ENCODE data around the gene ST6GALNAC3. TPM values are rescaled to one million over a fixed set of nuclear protein-coding genes. Genes with fewer than 3 reads are reported as not detected.

The ST6GALNAC3 gene
- total RNA-seq, 1 donor from 2014 or later = 4.7 TPM

- Mint-ChIP-seq H3K4me1 (ENCODE audit: low read depth) (no peaks in the 10 kb centered on the region), H3K27ac (ENCODE audit: unreplicated experiment) (no peak overlapping the region), H3K4me3 (ENCODE audit: unreplicated experiment) (no peak overlapping the region), H3K36me3 (ENCODE audit: low read depth) (peaks cover 6% of the 10 kb centered on the region), H3K9me3 (ENCODE audit: low read depth) (peaks cover 8% of the 10 kb centered on the region), H3K27me3 (ENCODE audit: low read depth) (peaks cover 29% of the 10 kb centered on the region)
- TF ChIP-seq, protein P1, sequence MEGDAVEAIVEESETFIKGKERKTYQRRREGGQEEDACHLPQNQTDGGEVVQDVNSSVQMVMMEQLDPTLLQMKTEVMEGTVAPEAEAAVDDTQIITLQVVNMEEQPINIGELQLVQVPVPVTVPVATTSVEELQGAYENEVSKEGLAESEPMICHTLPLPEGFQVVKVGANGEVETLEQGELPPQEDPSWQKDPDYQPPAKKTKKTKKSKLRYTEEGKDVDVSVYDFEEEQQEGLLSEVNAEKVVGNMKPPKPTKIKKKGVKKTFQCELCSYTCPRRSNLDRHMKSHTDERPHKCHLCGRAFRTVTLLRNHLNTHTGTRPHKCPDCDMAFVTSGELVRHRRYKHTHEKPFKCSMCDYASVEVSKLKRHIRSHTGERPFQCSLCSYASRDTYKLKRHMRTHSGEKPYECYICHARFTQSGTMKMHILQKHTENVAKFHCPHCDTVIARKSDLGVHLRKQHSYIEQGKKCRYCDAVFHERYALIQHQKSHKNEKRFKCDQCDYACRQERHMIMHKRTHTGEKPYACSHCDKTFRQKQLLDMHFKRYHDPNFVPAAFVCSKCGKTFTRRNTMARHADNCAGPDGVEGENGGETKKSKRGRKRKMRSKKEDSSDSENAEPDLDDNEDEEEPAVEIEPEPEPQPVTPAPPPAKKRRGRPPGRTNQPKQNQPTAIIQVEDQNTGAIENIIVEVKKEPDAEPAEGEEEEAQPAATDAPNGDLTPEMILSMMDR (IDR thresholded peaks at IDR 0.05) = no peak
- no peak for DNase-seq (ENCODE audit: low spot score)
Measured at GRCh38 chr1:76668046-76668445, 593.5 kb downstream of the ST6GALNAC3 start.

DNA sequence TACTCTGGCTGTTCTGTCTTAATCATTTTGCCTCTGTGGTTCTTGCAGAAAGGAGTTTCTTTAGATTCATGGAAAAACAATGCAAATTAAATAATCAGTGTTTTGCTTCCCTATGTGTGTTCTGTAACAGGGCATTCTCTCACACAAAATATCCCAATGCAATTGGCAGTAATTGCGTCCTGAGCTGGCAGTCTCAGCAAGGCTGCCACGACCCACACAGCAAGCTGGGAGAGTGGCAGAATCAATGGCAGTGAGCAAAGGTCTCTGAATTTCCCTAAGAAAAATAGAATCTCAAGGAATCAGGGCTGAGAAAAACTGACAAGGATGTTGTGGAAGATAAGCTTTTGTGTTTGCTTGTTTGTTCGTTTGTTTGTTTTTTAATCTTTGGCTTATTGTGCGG lies 594.6 kb downstream of the ST6GALNAC3 start:
- no peaks in the 10 kb centered on the region for H3K4me1 Mint-ChIP-seq (ENCODE audit: low read depth)
- H3K4me3 Mint-ChIP-seq (ENCODE audit: unreplicated experiment) = no peak overlapping the region
- peaks cover 30% of the 10 kb centered on the region for H3K27me3 Mint-ChIP-seq (ENCODE audit: low read depth)
- no peak overlapping the region for H3K27ac Mint-ChIP-seq (ENCODE audit: unreplicated experiment)
- peaks cover 6% of the 10 kb centered on the region for H3K36me3 Mint-ChIP-seq (ENCODE audit: low read depth)
- DNase-seq (ENCODE audit: low spot score) = no peak
- TF ChIP-seq, protein P1 (IDR thresholded peaks at IDR 0.05) = no peak
- H3K9me3 Mint-ChIP-seq (ENCODE audit: low read depth) = peaks cover 7% of the 10 kb centered on the region

GRCh38 chr1:76669624-76670315 lies 595.2 kb downstream of the ST6GALNAC3 start:
- Mint-ChIP-seq H3K27ac (ENCODE audit: unreplicated experiment) (no peak overlapping the region), H3K4me3 (ENCODE audit: unreplicated experiment) (no peak overlapping the region), H3K27me3 (ENCODE audit: low read depth) (peaks cover 28% of the 10 kb centered on the region), H3K4me1 (ENCODE audit: low read depth) (no peaks in the 10 kb centered on the region), H3K36me3 (ENCODE audit: low read depth) (peaks cover 5% of the 10 kb centered on the region), H3K9me3 (ENCODE audit: low read depth) (peaks cover 5% of the 10 kb centered on the region)
- no peak for DNase-seq (ENCODE audit: low spot score)
- TF ChIP-seq, protein P1 (IDR thresholded peaks at IDR 0.05) = no peak

DNA sequence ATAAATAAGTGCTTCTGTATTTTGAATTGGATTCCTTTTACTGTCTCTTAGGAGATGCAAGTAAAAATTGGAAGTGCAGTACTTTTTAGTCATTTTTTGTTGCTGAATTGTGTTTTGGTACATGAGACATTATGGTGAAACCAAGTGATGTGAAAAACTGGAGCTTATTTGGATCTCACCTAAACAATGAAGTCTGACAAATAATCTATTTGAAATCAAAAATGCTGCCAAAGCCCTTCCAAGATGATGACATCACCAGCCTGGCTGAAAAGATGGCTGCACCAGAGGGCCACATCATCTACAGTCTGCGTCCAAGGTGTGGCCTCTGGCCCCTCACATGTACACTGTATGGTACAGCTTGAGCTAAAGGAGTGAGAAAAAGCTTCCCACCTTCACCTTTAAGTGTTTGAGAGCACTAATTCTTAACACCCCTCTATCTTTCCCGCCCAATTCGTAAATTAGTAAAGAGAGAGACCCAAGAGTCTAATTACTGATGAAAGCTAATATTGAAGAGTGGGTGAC lies 600.2 kb downstream of the ST6GALNAC3 start:
- no peak for DNase-seq (ENCODE audit: low spot score)
- TF ChIP-seq, protein P1 (IDR thresholded peaks at IDR 0.05) = no peak
- Mint-ChIP-seq H3K9me3 (ENCODE audit: low read depth) (peaks cover 5% of the 10 kb centered on the region), H3K27me3 (ENCODE audit: low read depth) (peaks cover 18% of the 10 kb centered on the region), H3K36me3 (ENCODE audit: low read depth) (peaks cover 3% of the 10 kb centered on the region), H3K4me3 (ENCODE audit: unreplicated experiment) (no peak overlapping the region), H3K4me1 (ENCODE audit: low read depth) (peaks cover 4% of the 10 kb centered on the region), H3K27ac (ENCODE audit: unreplicated experiment) (no peak overlapping the region)

GRCh38 chr1:76677416-76678405 lies 603.2 kb downstream of the ST6GALNAC3 start:
- Mint-ChIP-seq H3K27me3 (ENCODE audit: low read depth) (peaks cover 16% of the 10 kb centered on the region), H3K4me1 (ENCODE audit: low read depth) (peaks cover 4% of the 10 kb centered on the region), H3K4me3 (ENCODE audit: unreplicated experiment) (no peak overlapping the region), H3K36me3 (ENCODE audit: low read depth) (no peaks in the 10 kb centered on the region), H3K9me3 (ENCODE audit: low read depth) (no peaks in the 10 kb centered on the region), H3K27ac (ENCODE audit: unreplicated experiment) (no peak overlapping the region)
- DNase-seq (ENCODE audit: low spot score) = no peak
- TF ChIP-seq, protein P1 (IDR thresholded peaks at IDR 0.05) = no peak
